IPS-NIHi7 (cell line): ENCODE results near the gene ANO1.
A peak's percentile ranks its signal among the peaks of the same experiment; 100 is the strongest.

Source experiments
- DNase-seq: peaks from one replicate; pipeline ENCODE4 v3.0.0; 2012; ENCODE audit warnings: mixed read lengths; ENCODE audit errors: extremely low spot score

Gene ANO1

DNA sequence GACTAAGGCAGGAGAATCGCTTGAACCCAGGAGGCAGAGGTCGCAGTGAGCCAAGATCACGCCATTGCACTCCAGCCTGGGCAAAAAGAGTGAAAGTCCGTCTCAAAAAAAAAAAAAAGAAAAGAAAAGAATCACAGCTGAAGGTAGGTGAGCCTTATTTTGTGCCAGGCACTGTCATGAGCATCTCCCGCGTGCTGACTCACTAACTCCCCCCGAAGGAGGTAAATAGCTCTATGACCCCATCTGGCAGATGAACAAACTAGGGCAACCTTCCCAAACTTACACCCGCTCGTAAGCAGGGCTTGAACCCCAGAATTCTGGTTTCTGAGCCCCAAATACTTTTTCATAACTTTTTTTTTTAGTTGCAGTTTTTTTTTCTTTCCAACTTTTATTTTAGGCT is 60.3 kb downstream of the ANO1 start:
- peak; percentile 38 for DNase-seq

DNA sequence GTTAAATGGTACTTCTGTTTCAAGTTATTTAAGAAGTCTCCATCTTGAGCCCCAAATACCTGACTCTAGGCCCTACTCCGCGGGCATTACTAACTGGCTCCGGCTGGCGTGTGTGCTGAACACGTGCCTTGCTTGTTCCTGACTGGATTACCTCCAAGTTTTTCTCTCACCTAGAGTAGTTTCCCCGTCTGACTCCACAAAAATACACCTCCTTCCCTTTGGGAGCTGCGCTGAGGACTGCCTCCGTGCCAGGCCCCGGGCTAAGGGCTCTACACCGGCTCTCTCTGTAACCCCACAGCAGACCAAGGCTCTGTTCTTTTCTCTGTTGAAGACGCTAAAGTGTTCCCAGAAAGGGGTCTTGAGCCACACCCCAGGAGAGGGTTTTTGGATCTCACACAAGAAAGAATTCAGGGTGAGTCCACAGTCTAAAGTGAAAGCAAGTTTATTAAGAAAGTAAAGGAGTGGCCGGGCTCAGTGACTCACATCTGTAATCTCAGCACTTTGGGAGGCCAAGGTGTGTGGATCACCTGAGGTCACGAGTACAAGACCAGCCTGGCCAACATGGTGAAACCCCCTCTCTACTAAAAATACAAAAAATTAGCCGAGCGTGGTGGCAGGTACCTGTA is 61.8 kb downstream of the ANO1 start:
- no peak for DNase-seq

DNA sequence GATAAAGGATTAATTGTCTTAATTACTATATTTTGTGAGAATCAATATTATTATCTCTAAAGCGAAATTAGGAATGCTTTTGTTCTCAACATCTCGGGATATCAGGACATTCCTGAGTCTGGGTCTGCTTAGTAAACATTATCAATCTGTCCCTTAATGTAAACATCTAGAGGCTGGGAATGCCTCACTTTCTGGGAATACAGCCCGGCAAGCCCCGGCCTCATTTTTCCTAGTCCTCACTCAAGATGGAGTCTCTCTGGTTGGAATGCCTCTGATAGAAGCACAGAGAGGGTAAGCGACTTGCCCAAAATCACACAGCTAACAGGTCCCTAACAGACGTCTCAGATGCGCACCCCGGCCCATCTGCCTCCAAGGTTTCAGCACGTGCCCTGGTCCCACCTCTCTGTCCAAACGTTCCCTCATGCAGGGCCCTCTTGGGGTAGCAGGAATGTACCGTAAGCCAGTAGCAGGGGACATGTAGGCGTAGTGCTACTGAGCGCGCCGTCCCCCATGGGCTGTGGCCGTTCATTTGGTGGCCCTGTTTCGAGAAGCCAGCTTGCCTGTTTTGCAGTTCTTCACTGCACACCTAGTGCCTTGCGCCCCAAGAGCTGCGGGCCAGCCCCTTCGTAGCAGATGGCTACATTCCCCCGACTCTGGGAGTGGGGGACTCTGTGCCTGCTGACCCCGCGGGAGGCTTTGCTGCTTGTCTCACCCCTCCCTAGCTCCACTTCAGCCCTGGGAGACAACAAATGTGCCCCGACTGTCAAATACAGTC is 62.8 kb downstream of the ANO1 start:
- DNase-seq: no peak

DNA sequence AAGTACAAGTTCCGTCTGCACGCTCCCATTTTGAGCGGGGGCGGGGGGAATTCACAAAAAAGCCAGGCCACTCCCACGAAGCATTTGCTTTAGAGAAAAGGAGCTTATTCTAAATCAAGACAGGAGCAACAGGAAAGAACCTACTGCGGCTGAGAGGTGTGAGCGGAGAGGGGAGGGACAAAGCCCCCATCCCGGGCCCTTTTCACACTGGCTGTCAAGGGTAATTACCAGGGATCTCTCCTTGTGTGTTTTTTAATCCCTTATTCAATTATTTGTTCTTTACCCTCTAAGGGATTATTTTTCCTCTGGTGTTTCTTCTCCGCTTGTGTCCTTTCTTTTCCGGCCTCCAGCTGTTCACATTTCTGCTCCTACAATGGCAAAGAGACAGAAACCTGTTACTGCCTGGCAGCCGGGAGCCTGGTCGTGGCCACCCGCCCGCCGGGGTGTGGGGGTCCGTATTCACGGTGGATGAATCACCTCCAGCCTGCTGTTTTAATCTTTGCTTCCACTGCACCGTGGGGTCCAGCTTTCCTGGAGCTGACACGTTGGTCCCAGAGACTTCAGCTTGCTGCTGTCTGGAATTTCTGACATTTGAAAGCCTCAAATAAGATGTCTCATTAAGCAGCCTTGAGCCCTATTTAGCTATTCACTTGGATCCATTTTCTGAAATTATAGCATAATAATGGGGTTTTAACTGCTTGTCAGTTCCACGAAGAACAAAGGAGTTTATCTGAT is 63.5 kb downstream of the ANO1 start:
- DNase-seq: peak; percentile 70

DNA sequence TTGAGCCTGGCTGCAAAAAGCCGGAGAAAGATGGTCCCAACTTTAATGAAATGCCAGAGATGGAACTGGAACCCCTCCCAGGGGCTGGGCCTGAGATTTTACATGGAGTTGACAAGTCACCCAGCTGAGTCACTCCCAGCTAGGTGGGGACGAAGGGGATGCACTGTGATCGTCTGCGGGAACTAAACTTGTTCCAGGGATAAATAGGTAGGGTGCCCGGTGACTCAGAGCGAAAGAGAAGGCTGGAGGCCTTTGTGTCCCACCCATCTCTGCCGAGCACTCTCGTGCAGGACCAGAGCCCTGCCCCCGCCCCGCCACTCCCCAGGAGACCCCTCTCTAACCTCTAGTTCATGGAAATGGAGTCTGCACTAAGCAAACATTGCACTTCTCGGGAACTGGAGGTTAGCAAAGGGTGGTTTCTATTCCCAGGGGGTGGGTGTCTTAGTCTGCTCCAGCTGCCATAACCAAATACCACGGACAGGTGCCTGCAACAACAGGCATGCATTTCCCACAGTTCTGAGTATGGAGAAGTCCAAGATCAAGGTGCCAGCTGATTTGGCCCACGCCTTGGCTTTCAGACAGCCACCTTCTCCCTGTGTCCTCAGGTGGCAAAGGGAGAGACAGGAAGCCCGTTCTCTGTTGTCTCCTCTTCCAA is 64.2 kb downstream of the ANO1 start:
- peak; percentile 60 for DNase-seq

DNA sequence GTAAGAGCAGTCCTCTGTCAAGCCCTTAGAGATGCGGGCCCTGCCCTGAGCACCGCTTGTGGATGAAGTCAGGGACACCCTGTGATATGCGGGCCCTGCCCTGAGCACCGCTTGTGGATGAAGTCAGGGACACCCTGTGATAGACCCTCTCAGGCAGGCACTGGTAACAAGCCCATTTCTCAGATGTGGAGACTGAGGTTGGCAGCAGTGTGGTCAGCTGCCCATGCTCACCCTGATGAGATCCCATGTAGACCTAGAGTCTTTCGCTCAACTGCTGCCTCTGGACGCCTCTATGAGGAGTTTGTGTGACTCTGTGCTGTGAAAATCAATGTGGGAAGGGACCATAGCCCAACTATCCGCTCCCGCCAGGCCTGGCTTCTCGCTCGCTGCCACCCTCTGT is 66.1 kb downstream of the ANO1 start:
- DNase-seq: no peak

DNA sequence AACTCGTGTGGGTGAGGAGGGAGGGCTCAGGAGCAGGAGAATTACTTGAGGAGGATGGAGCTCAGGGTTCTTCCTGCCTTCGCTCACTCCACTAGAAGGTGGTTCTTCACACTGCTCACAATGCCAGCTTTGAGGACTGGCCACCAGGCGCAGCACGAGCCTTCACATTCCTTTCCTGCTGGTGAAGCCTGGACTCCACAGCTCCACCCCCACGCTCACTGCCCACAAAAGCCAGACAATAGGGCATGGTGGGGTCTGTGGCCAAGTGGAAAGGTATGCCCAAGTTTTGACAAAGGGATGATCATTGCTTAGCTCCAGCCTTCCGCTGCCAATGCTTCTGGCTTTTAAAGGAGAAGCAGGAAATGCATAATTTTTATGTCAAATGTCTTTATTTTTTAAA is 67.0 kb downstream of the ANO1 start:
- DNase-seq: no peak

DNA sequence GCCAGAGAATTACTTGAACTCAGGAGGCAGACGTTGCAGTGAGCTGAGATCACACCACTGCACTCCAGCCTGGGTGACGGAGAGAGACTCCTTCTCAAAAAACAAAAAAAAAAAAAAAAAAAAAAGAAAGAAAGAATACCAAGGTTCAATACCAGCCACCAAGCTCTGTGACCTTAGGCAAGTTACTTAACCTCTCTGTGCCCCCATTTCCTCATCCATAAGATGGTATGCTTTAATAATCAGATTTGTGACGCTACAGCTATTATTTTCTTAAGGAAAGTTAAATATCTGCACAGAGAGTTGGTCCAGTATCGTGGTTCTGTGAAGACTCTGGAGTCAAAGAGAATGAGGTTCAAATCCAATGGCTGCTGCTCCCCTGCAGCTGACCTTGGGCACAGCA is 67.7 kb downstream of the ANO1 start:
- no peak for DNase-seq

DNA sequence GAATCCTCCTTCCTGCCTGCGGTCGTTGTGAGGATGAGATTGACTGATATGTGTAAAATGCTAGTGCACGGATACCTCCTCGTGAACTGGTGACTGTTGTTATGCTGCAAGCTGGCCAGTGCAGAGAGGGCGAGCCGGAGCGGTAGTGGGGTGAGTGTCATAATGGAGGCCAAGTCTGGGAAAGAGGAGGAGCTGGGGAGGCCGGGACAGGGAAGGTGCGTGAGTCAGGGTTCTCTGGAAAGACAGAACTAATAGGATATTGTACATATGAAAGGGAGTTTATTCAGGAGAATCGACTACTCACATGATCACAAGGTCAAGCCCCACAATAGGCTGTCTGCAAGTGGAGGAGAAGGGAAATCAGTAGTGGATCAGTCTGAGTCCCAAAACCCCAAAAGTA is 68.2 kb downstream of the ANO1 start:
- DNase-seq: no peak

DNA sequence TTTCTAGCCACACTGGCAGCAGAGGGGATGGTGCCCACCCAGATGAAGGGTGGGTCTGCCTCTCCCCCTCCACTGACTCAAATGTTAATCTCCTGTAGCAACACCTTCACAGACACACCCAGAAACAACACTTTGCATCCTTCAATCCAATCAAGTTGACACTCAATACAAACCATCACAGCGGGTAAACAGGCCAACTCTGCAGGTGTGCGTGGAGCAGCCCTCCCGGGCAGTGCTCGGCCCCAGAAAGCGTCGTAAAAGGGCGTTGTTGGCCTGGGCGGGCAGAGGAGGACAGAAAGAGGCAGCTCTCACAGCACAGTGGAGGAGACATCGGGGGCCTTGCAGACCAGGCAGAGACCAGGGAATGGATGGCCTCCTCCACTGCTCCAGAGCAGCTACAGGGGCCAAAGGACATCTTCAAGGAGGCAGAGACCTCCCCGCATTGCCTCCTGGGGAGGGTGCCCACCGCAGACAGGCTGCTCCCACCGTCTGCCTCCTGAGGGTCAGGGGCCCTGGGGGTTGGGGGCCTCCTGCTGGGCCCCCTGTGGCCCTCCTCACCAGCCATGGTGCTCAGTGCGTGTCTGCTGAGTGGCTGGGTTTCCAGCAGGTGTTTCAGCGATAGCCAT is 68.9 kb downstream of the ANO1 start:
- DNase-seq: no peak

DNA sequence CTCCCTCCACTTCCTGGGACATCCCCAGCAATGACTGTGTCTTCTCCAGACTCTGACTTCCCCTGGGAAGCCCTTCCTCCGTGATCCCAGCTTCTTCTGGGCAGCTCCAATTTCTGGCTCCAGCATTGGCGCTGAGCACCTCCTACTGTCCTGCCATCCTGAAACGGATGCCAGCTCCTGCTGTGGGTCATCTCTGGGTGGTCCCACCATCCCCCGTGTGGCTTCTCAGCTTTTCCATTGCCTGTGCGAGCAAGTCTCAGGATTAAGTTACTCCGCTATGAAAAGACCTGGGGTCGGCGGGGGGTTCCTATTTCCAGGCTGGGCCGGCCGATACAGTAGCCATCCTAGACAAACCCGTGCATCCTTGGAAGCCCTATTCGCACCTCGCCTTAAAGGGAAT is 69.6 kb downstream of the ANO1 start:
- no peak for DNase-seq

DNA sequence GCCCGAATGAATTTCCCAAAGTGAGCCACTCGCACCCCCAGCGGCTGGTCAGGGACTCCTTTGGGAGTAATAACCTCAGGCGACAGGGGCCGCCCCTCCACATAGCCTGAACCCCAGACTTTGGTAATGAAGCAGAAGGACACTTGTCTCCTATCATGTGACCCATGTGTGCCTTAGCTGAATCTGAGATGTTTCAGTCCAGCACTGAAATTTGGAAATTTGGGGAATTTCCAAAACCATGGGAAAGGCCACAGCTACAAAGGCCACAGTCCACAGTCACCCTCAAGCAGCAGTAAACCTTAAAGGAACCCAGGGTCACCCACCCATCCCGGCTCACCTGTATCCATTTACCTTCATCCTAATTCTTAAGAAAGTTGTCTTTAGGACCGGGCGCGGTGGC is 73.6 kb downstream of the ANO1 start:
- no peak for DNase-seq

DNA sequence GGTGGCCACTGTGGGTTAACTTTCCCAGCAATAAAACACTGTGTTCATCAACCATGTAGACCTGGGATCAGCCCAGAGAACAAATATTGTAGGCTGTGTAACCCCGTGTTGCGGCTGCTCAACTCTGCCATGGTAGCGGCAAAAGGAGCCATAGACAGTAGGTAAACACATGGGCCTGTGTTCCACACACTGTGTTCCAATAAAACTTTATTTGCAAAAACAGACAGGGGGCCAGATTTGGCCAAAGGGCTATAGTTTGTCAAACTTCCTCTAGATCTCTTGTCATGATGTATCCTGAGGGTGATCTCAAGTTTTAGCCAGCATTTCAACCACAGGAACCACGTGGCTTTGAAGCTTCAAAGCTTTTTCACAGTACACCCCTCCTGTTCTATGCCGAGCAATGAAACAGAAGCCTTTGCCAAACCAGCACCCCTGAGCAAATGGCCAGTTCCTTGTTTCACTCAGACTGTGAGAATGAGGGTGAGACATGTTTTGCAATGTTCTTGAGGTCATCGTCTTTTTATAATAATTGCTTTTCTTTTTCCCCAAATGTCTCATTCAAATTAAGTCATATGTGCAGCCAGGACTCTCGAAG is 75.1 kb downstream of the ANO1 start:
- no peak for DNase-seq

DNA sequence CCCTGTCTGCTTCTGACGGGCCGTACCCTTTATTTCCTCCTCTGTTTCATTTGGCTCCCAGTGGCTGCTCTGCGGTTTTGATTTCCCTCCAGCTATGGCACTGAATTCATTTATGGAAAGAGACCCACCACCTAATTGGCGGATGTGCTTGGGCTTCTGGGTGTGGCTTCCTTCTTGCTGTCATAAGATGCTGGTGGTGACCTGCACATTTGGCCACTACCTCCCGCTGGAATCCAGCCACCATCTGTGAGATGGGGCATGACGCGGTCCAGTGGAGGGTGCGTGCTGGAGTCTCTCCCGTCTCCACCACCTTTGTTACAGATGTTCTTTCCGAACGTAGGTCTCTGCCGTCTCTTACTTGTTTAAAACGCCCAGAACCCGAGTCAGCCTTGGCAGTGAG is 77.3 kb downstream of the ANO1 start:
- DNase-seq: no peak

DNA sequence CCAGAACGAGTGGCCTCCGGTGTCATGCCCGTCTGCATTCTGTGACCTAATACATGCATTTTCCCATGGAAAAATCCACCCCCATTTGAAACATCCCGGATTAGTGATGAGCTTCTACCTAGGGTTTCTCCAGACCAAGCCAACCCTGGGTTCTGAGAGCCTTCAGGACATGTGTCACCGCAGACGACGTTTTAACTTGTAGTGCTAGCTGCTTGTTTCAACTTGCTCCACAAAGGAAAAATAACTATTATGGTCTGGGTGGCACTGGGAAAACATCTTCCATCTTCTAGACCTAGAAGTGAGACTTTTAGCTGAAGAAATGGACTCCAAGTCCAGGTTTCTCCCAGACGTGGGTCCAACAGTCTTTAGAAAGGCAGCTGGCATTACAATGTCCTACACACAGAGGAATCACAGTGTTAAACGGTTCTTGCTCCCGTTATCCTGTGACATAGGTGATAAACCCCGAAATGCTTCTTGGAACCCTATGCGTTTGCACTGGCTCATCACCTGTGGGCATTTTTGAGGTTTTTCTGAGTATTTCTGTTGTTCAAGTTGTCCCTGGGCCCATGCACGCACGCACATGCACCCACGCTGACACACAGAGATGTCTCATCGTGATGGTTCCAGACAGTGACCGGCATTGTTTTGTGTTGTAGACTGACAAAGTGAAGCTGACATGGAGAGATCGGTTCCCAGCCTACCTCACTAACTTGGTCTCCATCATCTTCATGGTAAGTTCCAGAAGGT is 78.3 kb downstream of the ANO1 start:
- DNase-seq: no peak

DNA sequence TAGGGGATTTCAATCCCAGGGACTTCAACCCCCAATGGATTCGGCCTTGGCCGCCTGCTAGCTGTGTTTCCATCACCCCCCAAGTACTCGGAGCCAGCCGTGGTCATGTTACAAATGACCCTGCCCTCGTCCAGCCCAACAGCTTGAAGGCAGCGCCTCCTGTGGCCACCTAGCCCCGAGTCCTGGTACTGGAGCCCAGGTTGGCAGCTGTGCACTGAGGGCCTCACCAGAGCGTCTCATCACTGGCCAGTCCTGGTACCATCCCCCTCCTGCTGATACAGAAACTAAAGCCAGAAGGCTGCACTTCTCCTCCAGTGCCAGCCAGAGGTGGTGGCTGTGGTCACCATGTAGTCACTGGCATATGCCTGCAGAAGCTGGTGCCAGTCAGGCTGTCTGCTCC is 80.1 kb downstream of the ANO1 start:
- peak; percentile 87 for DNase-seq

DNA sequence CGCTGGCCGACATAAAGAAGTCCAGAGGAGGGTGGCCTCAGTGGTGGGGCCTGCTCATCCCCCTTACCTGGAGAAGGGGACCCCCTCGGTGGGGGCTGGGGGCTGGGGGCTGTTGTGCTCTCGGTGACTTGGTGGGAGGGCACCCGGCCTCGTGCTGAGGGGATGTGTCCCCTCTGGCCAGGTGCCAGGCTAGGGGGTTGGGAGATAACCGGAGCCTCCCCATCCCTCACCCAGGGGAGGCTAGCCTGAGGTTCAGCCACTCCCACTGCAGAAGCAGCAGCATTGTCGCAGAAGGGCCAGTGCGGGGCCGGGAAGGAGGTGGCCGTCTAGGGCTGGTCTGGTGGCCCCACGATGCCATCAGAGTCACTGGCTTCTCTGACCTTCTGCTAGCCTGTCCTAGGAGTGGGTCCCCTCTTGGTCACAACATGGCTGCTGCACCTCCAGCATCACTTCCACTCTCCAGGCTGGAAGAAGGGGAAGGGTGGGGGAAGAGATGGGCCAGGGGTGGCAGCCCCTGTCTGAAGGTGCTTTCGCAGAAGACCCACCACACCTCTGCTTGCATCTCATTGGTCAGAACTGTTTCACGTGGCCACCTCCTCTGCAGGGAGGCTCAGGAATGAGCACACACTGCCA is 80.8 kb downstream of the ANO1 start:
- DNase-seq: no peak

DNA sequence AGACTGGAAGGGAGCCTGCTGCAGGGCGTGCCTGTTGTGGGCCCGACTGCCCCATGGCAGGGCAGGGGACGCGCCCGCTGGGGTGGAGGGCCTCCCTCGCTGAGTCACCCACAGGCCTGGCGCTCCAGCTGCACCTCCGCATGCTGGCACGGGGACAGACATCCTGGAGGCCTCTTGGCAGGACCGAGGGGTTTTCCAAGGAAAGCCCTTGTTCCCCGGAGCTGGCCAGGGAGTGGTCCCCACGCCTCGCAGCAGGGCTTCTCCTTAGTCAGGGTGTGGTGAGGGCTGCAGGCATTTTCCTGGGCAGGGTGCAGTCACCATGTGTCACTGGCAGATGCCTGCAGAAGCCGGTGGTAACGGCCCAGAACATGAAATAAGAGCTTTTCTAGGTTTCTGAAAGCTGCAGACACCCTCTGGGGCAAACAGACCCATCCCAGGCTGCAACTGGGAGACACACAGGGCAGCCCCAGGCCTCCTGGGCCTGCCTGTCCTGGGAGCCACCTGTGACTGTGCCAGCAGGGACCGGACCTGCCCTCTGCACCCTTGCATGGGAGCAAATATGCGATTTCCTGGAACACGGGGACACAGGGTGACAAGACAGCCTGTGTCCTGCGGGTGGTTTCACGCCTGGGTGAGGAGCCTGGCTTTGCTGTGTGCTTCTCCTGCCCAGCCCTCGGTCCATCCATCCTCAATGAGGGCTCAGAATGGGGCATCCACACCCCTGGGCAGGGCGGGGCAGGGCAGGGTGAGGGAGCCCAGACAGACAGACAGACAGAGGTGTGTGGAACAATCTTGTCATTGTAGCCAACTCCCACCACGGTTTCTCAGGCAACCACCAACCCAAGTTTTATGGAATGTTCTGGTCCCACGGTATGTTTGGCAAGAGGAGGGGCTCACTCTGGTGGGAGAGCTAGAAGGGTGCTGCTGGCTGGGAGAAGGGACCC is 81.8 kb downstream of the ANO1 start:
- DNase-seq: no peak

DNA sequence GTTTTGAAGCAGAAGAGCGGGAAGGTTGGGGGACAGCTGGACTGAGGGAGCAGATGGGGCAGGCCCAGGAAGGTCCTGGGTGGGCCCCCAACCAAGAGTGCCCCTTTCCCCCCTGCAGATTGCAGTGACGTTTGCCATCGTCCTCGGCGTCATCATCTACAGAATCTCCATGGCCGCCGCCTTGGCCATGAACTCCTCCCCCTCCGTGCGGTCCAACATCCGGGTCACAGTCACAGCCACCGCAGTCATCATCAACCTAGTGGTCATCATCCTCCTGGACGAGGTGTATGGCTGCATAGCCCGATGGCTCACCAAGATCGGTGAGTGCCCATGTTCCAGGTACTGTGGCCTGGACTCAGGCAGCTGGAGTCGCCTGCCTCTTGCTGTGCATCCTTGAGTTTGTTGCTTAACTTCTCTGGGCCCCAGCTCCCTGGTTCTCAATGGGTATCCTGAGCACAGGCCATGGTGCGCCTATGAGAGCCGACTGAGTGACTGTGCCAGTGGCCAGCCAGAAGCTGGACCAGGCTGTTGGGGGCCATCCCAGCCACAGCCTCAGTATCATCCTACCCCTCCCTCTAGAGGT is 83.0 kb downstream of the ANO1 start:
- no peak for DNase-seq
